Neural cell (in vitro differentiated cells): Measurements from ENCODE around the gene ARRDC2. TPM values are rescaled to one million over a fixed set of nuclear protein-coding genes. Genes with fewer than 3 reads are reported as not detected.

Source experiments
- H2AFZ ChIP-seq: fragments of 200-600, 300-800 bp; sonication (generic), shearing (Covaris generic); 2 replicates; pipeline ENCODE4 v1.6.0; 2014; ENCODE audit warnings: low read depth, mild to moderate bottlenecking, antibody characterized with exemption, low read length, moderate library complexity
- H3F3A ChIP-seq: fragments of 200-600 bp; shearing (Covaris generic); 2 replicates; pipeline ENCODE4 v1.6.1; 2016; ENCODE audit warnings: mild to moderate bottlenecking, moderate library complexity, mixed read lengths, antibody characterized with exemption, low read length; ENCODE audit not compliant: insufficient read depth, poor library complexity, severe bottlenecking
- H3K27ac ChIP-seq: fragments of 200-600, 300-800 bp; sonication (generic), shearing (Covaris generic); 2 replicates; pipeline ENCODE4 v1.5.1; 2014; ENCODE audit warnings: mild to moderate bottlenecking, low read length, moderate library complexity
- H3K27me3 ChIP-seq: fragments of 300-800, 200-600 bp; sonication (generic), shearing (Covaris generic); 2 replicates; pipeline ENCODE4 v1.6.0; 2014; ENCODE audit warnings: mild to moderate bottlenecking, low read depth, low read length, moderate library complexity; ENCODE audit not compliant: insufficient read depth
- H3K36me3 ChIP-seq: fragments of 300-800, 200-600 bp; sonication (generic), shearing (Covaris generic); 2 replicates; pipeline ENCODE4 v1.5.1; 2014; ENCODE audit warnings: mild to moderate bottlenecking, antibody characterized with exemption, low read length, moderate library complexity; ENCODE audit not compliant: insufficient read depth
- H3K4me2 ChIP-seq: fragments of 300-800, 200-600 bp; sonication (generic), shearing (Covaris generic); 2 replicates; pipeline ENCODE4 v1.6.0; 2014; ENCODE audit warnings: mild to moderate bottlenecking, low read length
- H3K4me3 ChIP-seq: fragments of 300-800, 200-600 bp; sonication (generic), shearing (Covaris generic); 2 replicates; pipeline ENCODE4 v1.5.1; 2014; ENCODE audit warnings: mild to moderate bottlenecking, low read length, moderate library complexity
- H3K79me2 ChIP-seq: fragments of 200-600 bp; shearing (Covaris generic); replicated peaks from 2 replicates; pipeline ENCODE4 v1.6.0; 2014; ENCODE audit warnings: mild to moderate bottlenecking, low read length, moderate library complexity; ENCODE audit not compliant: insufficient read depth
- H3K9ac ChIP-seq: fragments of 300-800, 200-600 bp; sonication (generic), shearing (Covaris generic); 2 replicates; pipeline ENCODE4 v1.6.1; 2016; ENCODE audit warnings: mild to moderate bottlenecking, low read length, mixed read lengths
- H3K9me2 ChIP-seq: fragments of 200-600 bp; shearing (Covaris generic); 2 replicates; pipeline ENCODE4 v1.6.1; 2016; ENCODE audit warnings: mild to moderate bottlenecking, low read length, mixed read lengths; ENCODE audit not compliant: insufficient read depth
- H3K9me3 ChIP-seq: fragments of 200-600, 300-800 bp; sonication (generic), shearing (Covaris generic); 2 replicates; pipeline ENCODE4 v1.6.1; 2016; ENCODE audit warnings: mild to moderate bottlenecking, mixed run types, low read length, moderate library complexity, mixed read lengths
- H4K20me1 ChIP-seq: fragments of 200-600 bp; shearing (Covaris generic); 2 replicates; pipeline ENCODE4 v1.6.1; 2016; ENCODE audit warnings: mild to moderate bottlenecking, mixed run types; ENCODE audit not compliant: insufficient read depth
- EP300 ChIP-seq: fragments of 450-650 bp; conservative IDR thresholded peaks from 2 replicates; pipeline ENCODE4 v1.6.1; 2014; ENCODE audit warnings: antibody characterized with exemption, mild to moderate bottlenecking, moderate library complexity; ENCODE audit not compliant: poor library complexity, severe bottlenecking
- EZH2 ChIP-seq: fragments of 200-600, 300-800 bp; shearing (Covaris generic), sonication (generic); IDR thresholded peaks from 2 replicates; pipeline ENCODE4 v1.6.1; 2014; ENCODE audit warnings: antibody characterized with exemption, low read length, borderline replicate concordance, mild to moderate bottlenecking; ENCODE audit not compliant: insufficient read depth, poor library complexity, severe bottlenecking
- MXI1 ChIP-seq: fragments of 450-650 bp; conservative IDR thresholded peaks from 2 replicates; pipeline ENCODE4 v1.6.1; 2014; ENCODE audit warnings: antibody characterized with exemption, mild to moderate bottlenecking; ENCODE audit not compliant: poor library complexity, severe bottlenecking
- POLR2AphosphoS5 ChIP-seq: IDR thresholded peaks from 2 replicates; pipeline ENCODE4 v1.6.1; 2012
- RAD21 ChIP-seq: fragments of 450-650 bp; conservative IDR thresholded peaks from 2 replicates; pipeline ENCODE4 v1.6.1; 2014; ENCODE audit warnings: antibody characterized with exemption, mild to moderate bottlenecking, moderate library complexity
- SMC3 ChIP-seq: fragments of 450-650 bp; conservative IDR thresholded peaks from 2 replicates; pipeline ENCODE4 v1.6.1; 2014; ENCODE audit warnings: antibody characterized with exemption, mild to moderate bottlenecking, moderate library complexity; ENCODE audit not compliant: poor library complexity
- TAF1 ChIP-seq: IDR thresholded peaks from 2 replicates; pipeline ENCODE4 v1.6.1; 2012; ENCODE audit warnings: low read depth
- polyA plus RNA-seq: library from polyadenylated mRNA; depleted of rRNA; stranded (reverse); fragments of >200 nt; gene quantifications from 2 replicates; pipeline ENCODE4 v1.2.3, GENCODE V29; 2014
- TF ChIP-seq, protein P1 (sequence below): IDR thresholded peaks from 2 replicates; pipeline ENCODE4 v1.6.1; 2012; ENCODE audit warnings: borderline replicate concordance
- TF ChIP-seq, protein P2 (sequence below): fragments of 450-650 bp; IDR thresholded peaks from 2 replicates; pipeline ENCODE4 v1.5.1; 2014; ENCODE audit warnings: antibody characterized with exemption, mild to moderate bottlenecking, moderate library complexity; ENCODE audit not compliant: poor library complexity, severe bottlenecking

ARRDC2 gene
- polyA plus RNA-seq, 1 donor from 2014 or later = 3.6 TPM

DNA sequence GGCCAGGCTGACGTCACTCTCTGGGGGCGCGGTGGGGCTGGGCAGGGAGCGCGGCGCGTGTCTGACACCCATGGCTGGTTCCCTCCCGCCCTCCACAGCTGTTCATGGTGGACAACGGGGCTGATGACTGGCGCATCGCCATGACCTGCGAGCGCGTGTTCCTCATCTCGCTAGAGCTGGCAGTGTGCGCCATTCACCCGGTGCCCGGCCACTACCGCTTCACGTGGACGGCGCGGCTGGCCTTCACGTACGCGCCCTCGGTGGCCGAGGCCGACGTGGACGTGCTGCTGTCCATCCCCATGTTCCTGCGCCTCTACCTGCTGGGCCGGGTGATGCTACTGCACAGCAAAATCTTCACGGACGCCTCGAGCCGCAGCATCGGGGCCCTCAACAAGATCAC lies 26.4 kb upstream of the ARRDC2 start:
- no peak overlapping the region for H3K4me3 ChIP-seq
- TF ChIP-seq, protein P1, sequence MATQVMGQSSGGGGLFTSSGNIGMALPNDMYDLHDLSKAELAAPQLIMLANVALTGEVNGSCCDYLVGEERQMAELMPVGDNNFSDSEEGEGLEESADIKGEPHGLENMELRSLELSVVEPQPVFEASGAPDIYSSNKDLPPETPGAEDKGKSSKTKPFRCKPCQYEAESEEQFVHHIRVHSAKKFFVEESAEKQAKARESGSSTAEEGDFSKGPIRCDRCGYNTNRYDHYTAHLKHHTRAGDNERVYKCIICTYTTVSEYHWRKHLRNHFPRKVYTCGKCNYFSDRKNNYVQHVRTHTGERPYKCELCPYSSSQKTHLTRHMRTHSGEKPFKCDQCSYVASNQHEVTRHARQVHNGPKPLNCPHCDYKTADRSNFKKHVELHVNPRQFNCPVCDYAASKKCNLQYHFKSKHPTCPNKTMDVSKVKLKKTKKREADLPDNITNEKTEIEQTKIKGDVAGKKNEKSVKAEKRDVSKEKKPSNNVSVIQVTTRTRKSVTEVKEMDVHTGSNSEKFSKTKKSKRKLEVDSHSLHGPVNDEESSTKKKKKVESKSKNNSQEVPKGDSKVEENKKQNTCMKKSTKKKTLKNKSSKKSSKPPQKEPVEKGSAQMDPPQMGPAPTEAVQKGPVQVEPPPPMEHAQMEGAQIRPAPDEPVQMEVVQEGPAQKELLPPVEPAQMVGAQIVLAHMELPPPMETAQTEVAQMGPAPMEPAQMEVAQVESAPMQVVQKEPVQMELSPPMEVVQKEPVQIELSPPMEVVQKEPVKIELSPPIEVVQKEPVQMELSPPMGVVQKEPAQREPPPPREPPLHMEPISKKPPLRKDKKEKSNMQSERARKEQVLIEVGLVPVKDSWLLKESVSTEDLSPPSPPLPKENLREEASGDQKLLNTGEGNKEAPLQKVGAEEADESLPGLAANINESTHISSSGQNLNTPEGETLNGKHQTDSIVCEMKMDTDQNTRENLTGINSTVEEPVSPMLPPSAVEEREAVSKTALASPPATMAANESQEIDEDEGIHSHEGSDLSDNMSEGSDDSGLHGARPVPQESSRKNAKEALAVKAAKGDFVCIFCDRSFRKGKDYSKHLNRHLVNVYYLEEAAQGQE = no peak
- TF ChIP-seq, protein P2, sequence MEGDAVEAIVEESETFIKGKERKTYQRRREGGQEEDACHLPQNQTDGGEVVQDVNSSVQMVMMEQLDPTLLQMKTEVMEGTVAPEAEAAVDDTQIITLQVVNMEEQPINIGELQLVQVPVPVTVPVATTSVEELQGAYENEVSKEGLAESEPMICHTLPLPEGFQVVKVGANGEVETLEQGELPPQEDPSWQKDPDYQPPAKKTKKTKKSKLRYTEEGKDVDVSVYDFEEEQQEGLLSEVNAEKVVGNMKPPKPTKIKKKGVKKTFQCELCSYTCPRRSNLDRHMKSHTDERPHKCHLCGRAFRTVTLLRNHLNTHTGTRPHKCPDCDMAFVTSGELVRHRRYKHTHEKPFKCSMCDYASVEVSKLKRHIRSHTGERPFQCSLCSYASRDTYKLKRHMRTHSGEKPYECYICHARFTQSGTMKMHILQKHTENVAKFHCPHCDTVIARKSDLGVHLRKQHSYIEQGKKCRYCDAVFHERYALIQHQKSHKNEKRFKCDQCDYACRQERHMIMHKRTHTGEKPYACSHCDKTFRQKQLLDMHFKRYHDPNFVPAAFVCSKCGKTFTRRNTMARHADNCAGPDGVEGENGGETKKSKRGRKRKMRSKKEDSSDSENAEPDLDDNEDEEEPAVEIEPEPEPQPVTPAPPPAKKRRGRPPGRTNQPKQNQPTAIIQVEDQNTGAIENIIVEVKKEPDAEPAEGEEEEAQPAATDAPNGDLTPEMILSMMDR = no peak
- no peak for TF ChIP-seq POLR2AphosphoS5
- TF ChIP-seq EP300 = no peak
- TF ChIP-seq RAD21 = no peak
- no peaks in the 10 kb centered on the region for H3K9me2 ChIP-seq
- H3K27ac ChIP-seq = no peak overlapping the region
- H3K27me3 ChIP-seq = no peaks in the 10 kb centered on the region
- H4K20me1 ChIP-seq = no peaks in the 10 kb centered on the region
- H3K4me2 ChIP-seq = no peak overlapping the region
- H3K79me2 ChIP-seq = no peaks in the 10 kb centered on the region
- H2AFZ ChIP-seq = no peak overlapping the region
- no peak overlapping the region for H3K9ac ChIP-seq
- H3F3A ChIP-seq = no peaks in the 10 kb centered on the region
- H3K9me3 ChIP-seq = no peaks in the 10 kb centered on the region
- H3K36me3 ChIP-seq = no peaks in the 10 kb centered on the region

GRCh38 chr19:17982430-17982829 lies 25.5 kb upstream of the ARRDC2 start:
- Histone ChIP-seq H3K4me3 (no peak overlapping the region), H3F3A (no peaks in the 10 kb centered on the region)
- TF ChIP-seq EP300 = no peak
- no peak for TF ChIP-seq RAD21
- TF ChIP-seq TAF1 = no peak
- TF ChIP-seq MXI1 = no peak
- TF ChIP-seq SMC3 = no peak
- TF ChIP-seq, protein P1 = no peak
- TF ChIP-seq POLR2AphosphoS5 = no peak
- no peak for TF ChIP-seq EZH2
- TF ChIP-seq, protein P2 = no peak

More at GRCh38 chr19:17982430-17982829, 25.5 kb upstream of the ARRDC2 start:
- no peaks in the 10 kb centered on the region for H3K79me2 ChIP-seq
- no peak overlapping the region for H3K27ac ChIP-seq
- no peak overlapping the region for H3K4me2 ChIP-seq
- H3K36me3 ChIP-seq = no peaks in the 10 kb centered on the region
- H3K9ac ChIP-seq = no peak overlapping the region
- no peaks in the 10 kb centered on the region for H3K9me3 ChIP-seq
- no peaks in the 10 kb centered on the region for H4K20me1 ChIP-seq
- no peak overlapping the region for H2AFZ ChIP-seq
- H3K9me2 ChIP-seq = no peaks in the 10 kb centered on the region
- H3K27me3 ChIP-seq = no peaks in the 10 kb centered on the region
